ENCODE data around the gene NFKBIA.

The NFKBIA gene

DNA sequence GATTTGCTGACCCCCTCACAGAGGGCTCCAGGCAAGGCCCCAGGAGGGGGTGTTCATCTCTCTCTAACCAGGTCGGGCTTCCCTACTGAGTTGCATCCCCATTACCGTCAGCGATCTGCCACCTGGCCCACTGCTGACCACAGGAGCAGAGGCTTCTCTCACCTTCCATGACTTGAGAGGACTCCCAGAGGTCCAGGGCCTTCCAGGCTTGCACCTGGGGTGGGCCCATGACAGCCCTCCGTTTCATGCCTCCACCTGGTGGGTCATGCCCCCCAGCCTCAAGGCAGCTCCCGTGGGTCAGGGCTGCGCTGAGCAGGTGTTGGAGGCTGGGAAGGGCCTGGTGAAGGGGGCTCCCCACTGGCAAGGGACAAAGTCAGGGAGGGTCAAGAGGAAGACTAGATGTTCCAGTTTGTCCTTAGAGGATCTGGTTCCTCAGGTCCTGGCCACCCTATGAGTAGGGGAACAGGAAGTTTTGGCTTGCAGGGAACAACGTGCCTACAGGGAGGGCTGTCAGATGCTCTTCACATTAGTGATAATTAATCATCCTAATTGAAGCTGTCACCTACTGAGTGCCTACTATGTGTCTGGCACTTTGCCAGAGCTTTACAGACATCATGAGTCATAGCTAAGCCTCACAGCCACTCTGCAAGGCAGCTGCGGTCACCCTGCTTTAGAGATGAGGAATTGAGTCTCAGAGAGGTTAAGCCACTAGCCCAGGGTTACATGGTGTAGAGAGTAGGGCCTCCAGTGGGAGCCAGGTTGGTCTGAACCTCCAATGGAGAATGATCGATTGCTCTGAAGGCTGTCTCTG, 13.8 kb downstream of the NFKBIA start:
- ATAC-seq (ENCODE audit: insufficient read depth, low read depth) (0 out of 3 replicates have a peak, but pooled peaks have one; percentile 39), DNase-seq (no peak)
- H3K36me3 ChIP-seq (ENCODE audit: insufficient read depth, low read length) = no peaks in the 10 kb centered on the region
- H3K9ac ChIP-seq (ENCODE audit: low read depth, low read length) = no peak overlapping the region
- no peaks in the 10 kb centered on the region for H3K79me2 ChIP-seq (ENCODE audit: insufficient read depth, low read length)
- TF ChIP-seq EZH2 (IDR thresholded peaks at IDR 0.05; ENCODE audit: borderline replicate concordance, low read depth, low read length, severe bottlenecking) = no peak
- TF ChIP-seq, protein P1, sequence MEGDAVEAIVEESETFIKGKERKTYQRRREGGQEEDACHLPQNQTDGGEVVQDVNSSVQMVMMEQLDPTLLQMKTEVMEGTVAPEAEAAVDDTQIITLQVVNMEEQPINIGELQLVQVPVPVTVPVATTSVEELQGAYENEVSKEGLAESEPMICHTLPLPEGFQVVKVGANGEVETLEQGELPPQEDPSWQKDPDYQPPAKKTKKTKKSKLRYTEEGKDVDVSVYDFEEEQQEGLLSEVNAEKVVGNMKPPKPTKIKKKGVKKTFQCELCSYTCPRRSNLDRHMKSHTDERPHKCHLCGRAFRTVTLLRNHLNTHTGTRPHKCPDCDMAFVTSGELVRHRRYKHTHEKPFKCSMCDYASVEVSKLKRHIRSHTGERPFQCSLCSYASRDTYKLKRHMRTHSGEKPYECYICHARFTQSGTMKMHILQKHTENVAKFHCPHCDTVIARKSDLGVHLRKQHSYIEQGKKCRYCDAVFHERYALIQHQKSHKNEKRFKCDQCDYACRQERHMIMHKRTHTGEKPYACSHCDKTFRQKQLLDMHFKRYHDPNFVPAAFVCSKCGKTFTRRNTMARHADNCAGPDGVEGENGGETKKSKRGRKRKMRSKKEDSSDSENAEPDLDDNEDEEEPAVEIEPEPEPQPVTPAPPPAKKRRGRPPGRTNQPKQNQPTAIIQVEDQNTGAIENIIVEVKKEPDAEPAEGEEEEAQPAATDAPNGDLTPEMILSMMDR (IDR thresholded peaks at IDR 0.05; ENCODE audit: borderline replicate concordance, extremely low read depth, low read length, poor library complexity, severe bottlenecking) = no peak
- H3K4me3 ChIP-seq (ENCODE audit: low read depth in 1 of 2, low read length in 2 of 2) = no peak overlapping the region
- no peak overlapping the region for H2AFZ ChIP-seq (ENCODE audit: low read depth, low read length)
- H3K27me3 ChIP-seq (ENCODE audit: insufficient read depth, low read length, poor library complexity) = no peaks in the 10 kb centered on the region
- no peaks in the 10 kb centered on the region for H3K4me1 ChIP-seq (ENCODE audit: insufficient read depth, low read length)
- H3K27ac ChIP-seq (ENCODE audit: low read length) = no peak overlapping the region
- no peaks in the 10 kb centered on the region for H4K20me1 ChIP-seq (ENCODE audit: insufficient read depth, low read length)
- no peaks in the 10 kb centered on the region for H3K9me3 ChIP-seq (ENCODE audit: insufficient read depth, low read length, severe bottlenecking)
- no peak overlapping the region for H3K4me2 ChIP-seq (ENCODE audit: insufficient read depth, low read length)

DNA sequence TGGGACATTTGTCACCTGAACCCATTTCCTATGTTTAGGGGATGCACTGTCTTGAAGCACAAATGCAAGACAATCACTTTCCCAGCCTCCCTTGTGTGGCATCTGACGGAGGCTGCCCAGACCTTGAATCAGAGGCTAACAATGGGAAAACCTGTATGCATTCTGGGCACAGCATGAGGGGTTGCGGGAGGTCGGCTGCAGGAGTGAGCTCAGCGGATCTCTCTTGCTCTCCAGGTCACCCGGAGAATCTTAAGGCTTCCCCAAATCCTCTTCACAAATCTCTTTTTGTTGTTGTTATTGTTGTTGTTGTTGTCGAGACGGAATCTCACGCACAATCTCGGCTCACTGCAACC, 15.3 kb downstream of the NFKBIA start:
- Histone ChIP-seq H4K20me1 (ENCODE audit: insufficient read depth, low read length) (no peaks in the 10 kb centered on the region), H3K4me2 (ENCODE audit: insufficient read depth, low read length) (no peak overlapping the region), H3K36me3 (ENCODE audit: insufficient read depth, low read length) (no peaks in the 10 kb centered on the region), H3K4me1 (ENCODE audit: insufficient read depth, low read length) (no peaks in the 10 kb centered on the region), H3K9me3 (ENCODE audit: insufficient read depth, low read length, severe bottlenecking) (no peaks in the 10 kb centered on the region), H3K27ac (ENCODE audit: low read length) (no peak overlapping the region), H3K79me2 (ENCODE audit: insufficient read depth, low read length) (no peaks in the 10 kb centered on the region), H2AFZ (ENCODE audit: low read depth, low read length) (no peak overlapping the region), H3K9ac (ENCODE audit: low read depth, low read length) (no peak overlapping the region), H3K4me3 (ENCODE audit: low read depth in 1 of 2, low read length in 2 of 2) (no peak overlapping the region), H3K27me3 (ENCODE audit: insufficient read depth, low read length, poor library complexity) (no peaks in the 10 kb centered on the region)
- DNase-seq (no peak), ATAC-seq (ENCODE audit: insufficient read depth, low read depth) (no peak)
- TF ChIP-seq, protein P1 (IDR thresholded peaks at IDR 0.05; ENCODE audit: borderline replicate concordance, extremely low read depth, low read length, poor library complexity, severe bottlenecking) = no peak
- TF ChIP-seq EZH2 (IDR thresholded peaks at IDR 0.05; ENCODE audit: borderline replicate concordance, low read depth, low read length, severe bottlenecking) = no peak

DNA sequence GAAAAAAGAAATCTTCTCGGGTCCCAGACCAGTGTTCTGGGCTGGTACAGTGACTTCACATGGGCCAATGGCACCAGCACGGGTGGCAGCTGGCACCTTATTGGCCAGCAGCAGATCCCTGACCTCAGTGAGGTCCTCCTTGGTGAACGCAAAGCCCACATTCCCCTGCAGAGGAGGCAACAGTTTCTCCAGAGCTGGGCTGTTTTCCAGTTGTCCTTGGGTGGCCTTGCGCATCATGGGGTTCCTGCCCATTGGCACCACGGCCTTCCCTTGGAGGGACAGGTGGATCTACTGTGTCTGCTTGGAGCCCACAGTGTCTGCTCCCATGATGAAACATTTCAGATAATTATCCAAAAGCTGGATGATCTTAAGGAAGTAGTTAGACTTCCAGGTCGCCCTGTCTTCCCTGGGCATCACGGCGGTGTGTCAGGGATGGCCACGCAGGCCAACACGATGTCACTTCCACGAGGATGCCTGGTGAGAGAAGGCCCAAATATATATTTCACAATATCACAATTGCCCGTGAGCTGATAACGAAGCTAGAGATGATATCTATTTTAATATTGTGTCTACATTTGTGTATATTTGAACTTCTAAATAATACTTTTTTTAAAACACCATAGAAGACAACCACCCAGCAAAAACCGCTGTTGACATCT, 15.8 kb downstream of the NFKBIA start:
- Histone ChIP-seq H4K20me1 (ENCODE audit: insufficient read depth, low read length) (no peaks in the 10 kb centered on the region), H3K36me3 (ENCODE audit: insufficient read depth, low read length) (no peaks in the 10 kb centered on the region), H3K4me1 (ENCODE audit: insufficient read depth, low read length) (no peaks in the 10 kb centered on the region), H3K27me3 (ENCODE audit: insufficient read depth, low read length, poor library complexity) (no peaks in the 10 kb centered on the region), H3K9ac (ENCODE audit: low read depth, low read length) (no peak overlapping the region), H3K4me2 (ENCODE audit: insufficient read depth, low read length) (no peak overlapping the region), H3K9me3 (ENCODE audit: insufficient read depth, low read length, severe bottlenecking) (no peaks in the 10 kb centered on the region), H2AFZ (ENCODE audit: low read depth, low read length) (no peak overlapping the region), H3K27ac (ENCODE audit: low read length) (no peak overlapping the region), H3K79me2 (ENCODE audit: insufficient read depth, low read length) (no peaks in the 10 kb centered on the region), H3K4me3 (ENCODE audit: low read depth in 1 of 2, low read length in 2 of 2) (no peak overlapping the region)
- ATAC-seq (ENCODE audit: insufficient read depth, low read depth) (no peak), DNase-seq (no peak)
- TF ChIP-seq, protein P1 (IDR thresholded peaks at IDR 0.05; ENCODE audit: borderline replicate concordance, extremely low read depth, low read length, poor library complexity, severe bottlenecking) = no peak
- no peak for TF ChIP-seq EZH2 (IDR thresholded peaks at IDR 0.05; ENCODE audit: borderline replicate concordance, low read depth, low read length, severe bottlenecking)

Data from DND-41 (cell line).